ENCODE results near the gene OVOL3. TPM values are rescaled to one million over a fixed set of nuclear protein-coding genes. Genes with fewer than 3 reads are reported as not detected.

OVOL3 gene
- total RNA-seq, 4 donors from 2014 or later: not detected

GRCh38 chr19:36108684-36109083 lies 2.3 kb upstream of the OVOL3 start:
- DNase-seq (ENCODE audit: low spot score) (no peak), ATAC-seq (ENCODE audit: low FRiP score) (no peak)
- TF ChIP-seq CTCF (IDR thresholded peaks at IDR 0.05): no peak

GRCh38 chr19:36111200-36111539 lies 227 bp downstream of the OVOL3 start:
- DNase-seq (ENCODE audit: low spot score): no peak
- no peak for TF ChIP-seq CTCF (IDR thresholded peaks at IDR 0.05)
- no peak for ATAC-seq (ENCODE audit: low FRiP score)

- no peak for DNase-seq (ENCODE audit: low spot score)
- ATAC-seq (ENCODE audit: low FRiP score): no peak
- no peak for TF ChIP-seq CTCF (IDR thresholded peaks at IDR 0.05)
Measured at GRCh38 chr19:36112678-36113077, 1.7 kb downstream of the OVOL3 start.

- ATAC-seq (ENCODE audit: low FRiP score): no peak
- DNase-seq (ENCODE audit: low spot score): no peak
- no peak for TF ChIP-seq CTCF (IDR thresholded peaks at IDR 0.05)
Measured at GRCh38 chr19:36113425-36113824, 2.5 kb downstream of the OVOL3 start.

DNA sequence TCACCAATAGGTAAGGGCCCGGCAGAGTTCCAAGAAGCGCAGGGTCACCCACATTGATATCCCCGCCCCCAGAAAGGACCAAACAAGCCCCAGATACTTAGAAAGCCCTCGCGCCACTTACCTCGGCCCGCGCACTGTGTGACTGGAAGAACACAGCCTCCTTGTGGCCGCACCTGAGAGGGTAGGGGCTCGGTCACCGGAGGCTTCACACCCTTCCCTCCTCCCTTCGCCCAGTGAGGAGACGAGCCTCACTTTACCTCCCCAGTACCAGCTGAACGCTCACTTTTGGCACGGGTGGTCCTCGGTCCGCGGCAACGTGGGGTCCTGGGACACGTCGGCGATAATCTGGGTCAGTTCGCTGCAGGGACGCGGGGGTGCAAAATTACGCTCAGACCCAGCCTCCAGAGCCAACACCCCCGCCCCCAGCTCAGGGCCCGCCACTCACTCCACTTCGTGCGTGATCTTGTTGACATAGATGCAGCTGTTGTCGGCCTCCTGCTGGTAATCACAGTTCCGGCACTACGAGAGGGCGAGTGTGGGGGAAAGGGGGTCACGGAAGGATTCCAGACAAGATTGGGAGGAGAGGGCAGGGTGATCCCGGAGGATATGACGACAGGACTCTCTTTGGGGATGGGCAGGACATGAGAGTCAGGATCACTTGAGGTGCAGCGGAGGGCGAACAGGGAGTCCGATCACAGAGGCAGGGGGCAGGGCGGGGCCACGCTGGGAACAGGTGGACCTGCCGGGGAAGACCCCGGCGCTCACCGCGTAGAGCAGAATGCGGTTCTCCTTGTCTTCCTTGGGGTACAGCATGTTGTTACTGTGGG lies 3.2 kb downstream of the OVOL3 start:
- no peak for TF ChIP-seq CTCF (IDR thresholded peaks at IDR 0.05)
- ATAC-seq (ENCODE audit: low FRiP score) (peak; percentile 4), DNase-seq (ENCODE audit: low spot score) (no peak)

- TF ChIP-seq CTCF (IDR thresholded peaks at IDR 0.05): peak in 1 of 3 donors; percentile 4
- peak; percentile 96 for ATAC-seq (ENCODE audit: low FRiP score)
- DNase-seq (ENCODE audit: low spot score): peak; percentile 97
Measured at GRCh38 chr19:36114721-36115452, 3.9 kb downstream of the OVOL3 start, which contains the start of gene POLR2I. POLR2I (minus strand) TSS chr19:36114875; CDS start chr19:36114856, 19 bp downstream.
